ENCODE results near the gene DDIT4. TPM values are rescaled to one million over a fixed set of nuclear protein-coding genes. Genes with fewer than 3 reads are reported as not detected.

DDIT4 gene
- total and polyA plus RNA-seq, 2 experiments from 2014 or later: 114 to 136 TPM

DNA sequence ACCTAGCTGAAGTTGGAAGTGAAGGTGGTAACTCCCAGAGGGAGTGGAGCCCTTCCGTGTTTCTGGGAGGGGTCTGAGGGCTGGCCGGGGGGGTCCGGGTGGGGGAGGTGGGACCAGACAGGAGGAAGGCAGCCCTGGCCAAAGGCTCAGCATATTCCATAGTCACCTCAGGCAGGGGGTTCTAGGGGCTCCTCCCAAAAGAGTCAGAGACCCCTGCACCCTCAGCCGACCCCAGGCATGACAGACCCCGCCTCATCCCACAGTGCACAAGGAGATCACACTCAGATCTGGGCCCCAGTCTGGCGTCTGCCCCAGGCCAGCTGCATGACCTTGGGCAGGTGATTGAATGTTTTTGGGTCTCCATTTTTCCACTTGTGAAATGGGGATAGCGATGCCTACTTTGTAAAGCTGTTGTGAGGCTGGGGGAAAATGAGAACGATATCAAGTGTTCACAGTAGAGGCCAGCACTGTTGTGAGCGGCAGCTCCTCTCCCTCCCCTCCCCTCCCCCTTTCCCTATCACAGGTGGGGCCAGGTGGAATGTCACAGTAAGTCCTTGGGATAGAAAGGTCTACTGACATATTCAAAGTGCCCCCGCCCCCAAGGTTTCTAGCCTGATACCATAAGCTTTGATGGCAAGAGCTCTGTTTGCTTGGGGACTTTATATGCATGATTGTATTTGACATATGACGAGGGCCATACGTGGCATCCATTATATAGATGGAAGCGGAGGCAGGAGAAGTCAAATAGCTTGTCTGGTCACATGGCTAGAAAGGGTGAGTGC is 47.7 kb downstream of the DDIT4 start:
- peak overlapping the region; percentile 87; the same call in 1 of the 2 replicates for H3K4me2 ChIP-seq
- H3K36me3 ChIP-seq (ENCODE audit: insufficient read depth): no peaks in the 10 kb centered on the region
- no peak overlapping the region for H3K4me3 ChIP-seq
- no peaks in the 10 kb centered on the region for H3K27me3 ChIP-seq (ENCODE audit: insufficient read depth)
- no peaks in the 10 kb centered on the region for H3K9me2 ChIP-seq (ENCODE audit: insufficient read depth)
- no peaks in the 10 kb centered on the region for H3K36me3 Mint-ChIP-seq (ENCODE audit: low read depth)
- H3K4me3 Mint-ChIP-seq: peak overlapping the region; percentile 60; the same call in 1 of the 3 replicates
- peak overlapping the region; percentile 98; the same call in 1 of the 2 replicates for H3K27ac ChIP-seq (ENCODE audit: low read depth)
- no peak for TF ChIP-seq STAT1 (IDR thresholded peaks at IDR 0.05; ENCODE audit: unreplicated experiment)
- peak overlapping the region; percentile 100 for H3K27ac Mint-ChIP-seq
- H2AFZ ChIP-seq: peak overlapping the region; percentile 88; the same call in 1 of the 2 replicates
- peaks cover 27% of the 10 kb centered on the region for H3K27me3 Mint-ChIP-seq (ENCODE audit: insufficient read depth, low read depth, poor library complexity)
- peaks cover 52% of the 10 kb centered on the region for H3K4me1 Mint-ChIP-seq
- no peaks in the 10 kb centered on the region for H3K79me2 ChIP-seq (replicated peaks; ENCODE audit: insufficient read depth)
- peak; percentile 11 for DNase-seq (ENCODE audit: low spot score)
- H3K9me3 Mint-ChIP-seq: no peaks in the 10 kb centered on the region; the same call in 1 of the 3 replicates
- H3K4me1 ChIP-seq (ENCODE audit: insufficient read depth): peaks cover 27% of the 10 kb centered on the region
- H4K20me1 ChIP-seq (replicated peaks; ENCODE audit: insufficient read depth): no peaks in the 10 kb centered on the region
- H3F3A ChIP-seq (replicated peaks; ENCODE audit: low read depth): peaks cover 13% of the 10 kb centered on the region
- no peak for ATAC-seq

DNA sequence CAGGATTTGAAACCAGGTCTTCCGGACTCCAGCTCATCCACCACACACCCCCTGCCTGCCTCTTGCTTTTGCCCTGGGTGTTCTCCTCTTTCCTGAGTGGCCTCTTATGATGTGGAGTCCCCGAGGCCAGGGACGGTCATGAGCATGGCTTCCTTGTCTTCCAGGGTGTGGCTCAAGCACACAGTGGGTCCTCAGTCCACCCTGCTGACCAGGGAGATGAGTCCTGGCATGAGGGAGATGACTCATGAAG is 48.2 kb downstream of the DDIT4 start:
- Mint-ChIP-seq H3K9me3 (no peaks in the 10 kb centered on the region; the same call in 1 of the 3 replicates), H3K36me3 (ENCODE audit: low read depth) (no peaks in the 10 kb centered on the region; the same call in 2 of the 3 replicates), H3K27me3 (ENCODE audit: insufficient read depth, low read depth, poor library complexity) (peaks cover 28% of the 10 kb centered on the region), H3K27ac (peak overlapping the region; percentile 81; the same call in 1 of the 2 replicates), H3K4me3 (no peak overlapping the region; the same call in 2 of the 3 replicates), H3K4me1 (peaks cover 56% of the 10 kb centered on the region)
- DNase-seq (ENCODE audit: low spot score) (no peak), ATAC-seq (no peak)
- H2AFZ ChIP-seq: no peak overlapping the region
- H3K27me3 ChIP-seq (ENCODE audit: insufficient read depth): no peaks in the 10 kb centered on the region
- H3K4me3 ChIP-seq: no peak overlapping the region
- H3K36me3 ChIP-seq (ENCODE audit: insufficient read depth): no peaks in the 10 kb centered on the region
- H3K27ac ChIP-seq (ENCODE audit: low read depth): no peak overlapping the region
- H3K9me2 ChIP-seq (ENCODE audit: insufficient read depth): no peaks in the 10 kb centered on the region
- no peaks in the 10 kb centered on the region for H3K79me2 ChIP-seq (replicated peaks; ENCODE audit: insufficient read depth)
- H3F3A ChIP-seq (replicated peaks; ENCODE audit: low read depth): peaks cover 13% of the 10 kb centered on the region
- H3K4me1 ChIP-seq (ENCODE audit: insufficient read depth): peaks cover 27% of the 10 kb centered on the region
- no peaks in the 10 kb centered on the region for H4K20me1 ChIP-seq (replicated peaks; ENCODE audit: insufficient read depth)
- H3K4me2 ChIP-seq: no peak overlapping the region
- TF ChIP-seq JUNB (IDR thresholded peaks at IDR 0.05; ENCODE audit: unreplicated experiment): no peak
- TF ChIP-seq ZNF114 (CRISPR knock-in tag; IDR thresholded peaks at IDR 0.05): no peak
- no peak for TF ChIP-seq POLR2AphosphoS5 (IDR thresholded peaks at IDR 0.05; ENCODE audit: low read depth)
- TF ChIP-seq, protein P1, sequence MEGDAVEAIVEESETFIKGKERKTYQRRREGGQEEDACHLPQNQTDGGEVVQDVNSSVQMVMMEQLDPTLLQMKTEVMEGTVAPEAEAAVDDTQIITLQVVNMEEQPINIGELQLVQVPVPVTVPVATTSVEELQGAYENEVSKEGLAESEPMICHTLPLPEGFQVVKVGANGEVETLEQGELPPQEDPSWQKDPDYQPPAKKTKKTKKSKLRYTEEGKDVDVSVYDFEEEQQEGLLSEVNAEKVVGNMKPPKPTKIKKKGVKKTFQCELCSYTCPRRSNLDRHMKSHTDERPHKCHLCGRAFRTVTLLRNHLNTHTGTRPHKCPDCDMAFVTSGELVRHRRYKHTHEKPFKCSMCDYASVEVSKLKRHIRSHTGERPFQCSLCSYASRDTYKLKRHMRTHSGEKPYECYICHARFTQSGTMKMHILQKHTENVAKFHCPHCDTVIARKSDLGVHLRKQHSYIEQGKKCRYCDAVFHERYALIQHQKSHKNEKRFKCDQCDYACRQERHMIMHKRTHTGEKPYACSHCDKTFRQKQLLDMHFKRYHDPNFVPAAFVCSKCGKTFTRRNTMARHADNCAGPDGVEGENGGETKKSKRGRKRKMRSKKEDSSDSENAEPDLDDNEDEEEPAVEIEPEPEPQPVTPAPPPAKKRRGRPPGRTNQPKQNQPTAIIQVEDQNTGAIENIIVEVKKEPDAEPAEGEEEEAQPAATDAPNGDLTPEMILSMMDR (conservative IDR thresholded peaks at IDR 0.05; ENCODE audit: low read depth in 2 of 2): no peak
- no peak for TF ChIP-seq ETS1 (IDR thresholded peaks at IDR 0.05)
- TF ChIP-seq NANOG (IDR thresholded peaks at IDR 0.05; ENCODE audit: borderline replicate concordance): no peak
- TF ChIP-seq, protein P2, sequence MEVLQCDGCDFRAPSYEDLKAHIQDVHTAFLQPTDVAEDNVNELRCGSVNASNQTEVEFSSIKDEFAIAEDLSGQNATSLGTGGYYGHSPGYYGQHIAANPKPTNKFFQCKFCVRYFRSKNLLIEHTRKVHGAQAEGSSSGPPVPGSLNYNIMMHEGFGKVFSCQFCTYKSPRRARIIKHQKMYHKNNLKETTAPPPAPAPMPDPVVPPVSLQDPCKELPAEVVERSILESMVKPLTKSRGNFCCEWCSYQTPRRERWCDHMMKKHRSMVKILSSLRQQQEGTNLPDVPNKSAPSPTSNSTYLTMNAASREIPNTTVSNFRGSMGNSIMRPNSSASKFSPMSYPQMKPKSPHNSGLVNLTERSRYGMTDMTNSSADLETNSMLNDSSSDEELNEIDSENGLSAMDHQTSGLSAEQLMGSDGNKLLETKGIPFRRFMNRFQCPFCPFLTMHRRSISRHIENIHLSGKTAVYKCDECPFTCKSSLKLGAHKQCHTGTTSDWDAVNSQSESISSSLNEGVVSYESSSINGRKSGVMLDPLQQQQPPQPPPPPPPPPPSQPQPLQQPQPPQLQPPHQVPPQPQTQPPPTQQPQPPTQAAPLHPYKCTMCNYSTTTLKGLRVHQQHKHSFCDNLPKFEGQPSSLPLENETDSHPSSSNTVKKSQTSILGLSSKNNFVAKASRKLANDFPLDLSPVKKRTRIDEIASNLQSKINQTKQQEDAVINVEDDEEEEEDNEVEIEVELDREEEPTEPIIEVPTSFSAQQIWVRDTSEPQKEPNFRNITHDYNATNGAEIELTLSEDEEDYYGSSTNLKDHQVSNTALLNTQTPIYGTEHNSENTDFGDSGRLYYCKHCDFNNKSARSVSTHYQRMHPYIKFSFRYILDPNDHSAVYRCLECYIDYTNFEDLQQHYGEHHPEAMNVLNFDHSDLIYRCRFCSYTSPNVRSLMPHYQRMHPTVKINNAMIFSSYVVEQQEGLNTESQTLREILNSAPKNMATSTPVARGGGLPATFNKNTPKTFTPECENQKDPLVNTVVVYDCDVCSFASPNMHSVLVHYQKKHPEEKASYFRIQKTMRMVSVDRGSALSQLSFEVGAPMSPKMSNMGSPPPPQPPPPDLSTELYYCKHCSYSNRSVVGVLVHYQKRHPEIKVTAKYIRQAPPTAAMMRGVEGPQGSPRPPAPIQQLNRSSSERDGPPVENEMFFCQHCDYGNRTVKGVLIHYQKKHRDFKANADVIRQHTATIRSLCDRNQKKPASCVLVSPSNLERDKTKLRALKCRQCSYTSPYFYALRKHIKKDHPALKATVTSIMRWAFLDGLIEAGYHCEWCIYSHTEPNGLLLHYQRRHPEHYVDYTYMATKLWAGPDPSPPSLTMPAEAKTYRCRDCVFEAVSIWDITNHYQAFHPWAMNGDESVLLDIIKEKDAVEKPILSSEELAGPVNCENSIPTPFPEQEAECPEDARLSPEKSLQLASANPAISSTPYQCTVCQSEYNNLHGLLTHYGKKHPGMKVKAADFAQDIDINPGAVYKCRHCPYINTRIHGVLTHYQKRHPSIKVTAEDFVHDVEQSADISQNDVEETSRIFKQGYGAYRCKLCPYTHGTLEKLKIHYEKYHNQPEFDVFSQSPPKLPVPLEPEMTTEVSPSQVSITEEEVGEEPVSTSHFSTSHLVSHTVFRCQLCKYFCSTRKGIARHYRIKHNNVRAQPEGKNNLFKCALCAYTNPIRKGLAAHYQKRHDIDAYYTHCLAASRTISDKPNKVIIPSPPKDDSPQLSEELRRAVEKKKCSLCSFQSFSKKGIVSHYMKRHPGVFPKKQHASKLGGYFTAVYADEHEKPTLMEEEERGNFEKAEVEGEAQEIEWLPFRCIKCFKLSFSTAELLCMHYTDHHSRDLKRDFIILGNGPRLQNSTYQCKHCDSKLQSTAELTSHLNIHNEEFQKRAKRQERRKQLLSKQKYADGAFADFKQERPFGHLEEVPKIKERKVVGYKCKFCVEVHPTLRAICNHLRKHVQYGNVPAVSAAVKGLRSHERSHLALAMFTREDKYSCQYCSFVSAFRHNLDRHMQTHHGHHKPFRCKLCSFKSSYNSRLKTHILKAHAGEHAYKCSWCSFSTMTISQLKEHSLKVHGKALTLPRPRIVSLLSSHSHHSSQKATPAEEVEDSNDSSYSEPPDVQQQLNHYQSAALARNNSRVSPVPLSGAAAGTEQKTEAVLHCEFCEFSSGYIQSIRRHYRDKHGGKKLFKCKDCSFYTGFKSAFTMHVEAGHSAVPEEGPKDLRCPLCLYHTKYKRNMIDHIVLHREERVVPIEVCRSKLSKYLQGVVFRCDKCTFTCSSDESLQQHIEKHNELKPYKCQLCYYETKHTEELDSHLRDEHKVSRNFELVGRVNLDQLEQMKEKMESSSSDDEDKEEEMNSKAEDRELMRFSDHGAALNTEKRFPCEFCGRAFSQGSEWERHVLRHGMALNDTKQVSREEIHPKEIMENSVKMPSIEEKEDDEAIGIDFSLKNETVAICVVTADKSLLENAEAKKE (CRISPR knock-in tag; IDR thresholded peaks at IDR 0.05): no peak

Data from GM23338 (cell line).